ENCODE results near the gene MORC3. TPM values are rescaled to one million over a fixed set of nuclear protein-coding genes. Genes with fewer than 3 reads are reported as not detected.
"Not testable (repeated sequence)": the region's sequence is repeated elsewhere in the genome, so short reads cannot be mapped to it uniquely, and the experiment has no call there.

The MORC3 gene
- total and polyA plus RNA-seq, 2 donors (not counting 1 experiment from before 2014, with no cell fraction given) = 44.9 to 104 TPM

DNA sequence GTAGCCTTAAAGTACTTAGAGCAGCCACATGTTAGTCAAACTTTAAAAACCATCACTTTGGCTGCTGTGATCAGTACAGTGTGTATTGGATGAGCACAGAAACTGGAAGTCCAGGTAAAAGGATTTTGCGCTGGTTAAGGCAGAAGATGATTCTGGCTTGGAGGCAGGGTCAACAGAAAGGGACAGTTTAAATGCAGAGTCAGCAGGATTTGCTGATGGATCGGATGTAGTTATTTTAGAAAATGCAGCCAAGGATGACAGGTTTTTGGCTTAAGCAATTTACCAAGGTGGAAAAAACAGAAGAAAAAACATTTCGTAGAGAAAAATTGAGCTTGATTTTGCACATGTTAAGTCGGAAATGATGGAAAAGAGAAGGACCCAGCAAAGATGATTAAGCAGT lies 45.9 kb upstream of the MORC3 start:
- Mint-ChIP-seq H3K4me3 (no peak overlapping the region), H3K4me1 (peaks cover 3% of the 10 kb centered on the region), H3K27ac (peak overlapping the region; percentile 57), H3K27me3 (no peaks in the 10 kb centered on the region), H3K9me3 (ENCODE audit: insufficient read depth) (no peaks in the 10 kb centered on the region)
- H3K36me3 ChIP-seq (replicated peaks in 1 of 2; ENCODE audit: control extremely low read depth in 1 of 2, control insufficient read depth in 1 of 2, extremely low read depth in 1 of 2, insufficient read depth in 2 of 2, low read length in 1 of 2) = peaks cover 4 to 59% of the 10 kb centered on the region in 2 experiments
- ATAC-seq (ENCODE audit: low read depth) (no peak), DNase-seq (no peak)
- ChIA-PET CTCF (interaction anchor here (1.4 kb wide), 1 partner anchor 13 kb away, joined by 5 read pairs; no protein-coding TSS in a partner anchor), POLR2A (interaction anchor here (0.6 kb wide), 1 partner anchor 49 kb away, joined by 4 read pairs; no protein-coding TSS in a partner anchor)
- H3K4me2 ChIP-seq (replicated peaks; ENCODE audit: low read depth, low read length, poor library complexity, severe bottlenecking) = no peak overlapping the region
- no peak overlapping the region for H3K4me3 ChIP-seq (ENCODE audit: control extremely low read depth in 1 of 5, extremely low read depth in 1 of 5, insufficient read depth in 1 of 5, low read depth in 2 of 5, low read length in 4 of 5)
- no peak overlapping the region for H3K27ac ChIP-seq (ENCODE audit: low read length in 2 of 2)
- no peaks in the 10 kb centered on the region for H3K27me3 ChIP-seq (replicated peaks in 1 of 4; ENCODE audit: control extremely low read depth in 1 of 4, control insufficient read depth in 3 of 4, insufficient read depth in 4 of 4, low read length in 3 of 4)
- TF ChIP-seq EZH2 (IDR thresholded peaks at IDR 0.05; ENCODE audit: borderline replicate concordance, insufficient read depth, low read depth, low read length, poor library complexity, severe bottlenecking) = no peak
- no peak overlapping the region for H2AFZ ChIP-seq (ENCODE audit: insufficient read depth, low read depth, low read length, poor library complexity, severe bottlenecking)
- H3K79me2 ChIP-seq (ENCODE audit: control insufficient read depth, insufficient read depth, low read length) = peaks cover 8% of the 10 kb centered on the region
- H3K4me1 ChIP-seq (ENCODE audit: control insufficient read depth in 2 of 2, insufficient read depth in 2 of 2, low read length in 2 of 2) = no peaks in the 10 kb centered on the region
- WGBS (ENCODE audit: insufficient coverage) = 84% methylated on average over 4 of the region's 4 CpGs
- intact Hi-C loops (cut with micrococcal nuclease) = no loop called here
- H4K20me1 ChIP-seq (ENCODE audit: control insufficient read depth, insufficient read depth, low read length, poor library complexity, severe bottlenecking) = no peaks in the 10 kb centered on the region
- no peaks in the 10 kb centered on the region for H3K9me3 ChIP-seq (ENCODE audit: control extremely low read depth in 1 of 3, control insufficient read depth in 2 of 3, insufficient read depth in 1 of 3, low read length in 2 of 3)
- no peak overlapping the region for H3K9ac ChIP-seq (ENCODE audit: low read length)

GRCh38 chr21:36282568-36283230 lies 37.3 kb upstream of the MORC3 start:
- Mint-ChIP-seq H3K4me3 (no peak overlapping the region), H3K27ac (no peak overlapping the region), H3K9me3 (ENCODE audit: insufficient read depth) (no peaks in the 10 kb centered on the region), H3K4me1 (peaks cover 21% of the 10 kb centered on the region), H3K27me3 (no peaks in the 10 kb centered on the region)
- Histone ChIP-seq H3K4me2 (replicated peaks; ENCODE audit: low read depth, low read length, poor library complexity, severe bottlenecking) (no peak overlapping the region), H2AFZ (ENCODE audit: insufficient read depth, low read depth, low read length, poor library complexity, severe bottlenecking) (no peak overlapping the region), H3K9ac (ENCODE audit: low read length) (no peak overlapping the region), H3K79me2 (ENCODE audit: control insufficient read depth, insufficient read depth, low read length) (no peaks in the 10 kb centered on the region), H3K4me1 (ENCODE audit: control insufficient read depth in 2 of 2, insufficient read depth in 2 of 2, low read length in 2 of 2) (peaks cover 5 to 11% of the 10 kb centered on the region in 2 donors), H3K9me3 (ENCODE audit: control extremely low read depth in 1 of 3, control insufficient read depth in 2 of 3, insufficient read depth in 1 of 3, low read length in 2 of 3) (no peaks in the 10 kb centered on the region), H3K4me3 (ENCODE audit: control extremely low read depth in 1 of 5, extremely low read depth in 1 of 5, insufficient read depth in 1 of 5, low read depth in 2 of 5, low read length in 4 of 5) (no peak overlapping the region), H3K27ac (ENCODE audit: low read length in 2 of 2) (no peak overlapping the region), H3K36me3 (replicated peaks in 1 of 2; ENCODE audit: control extremely low read depth in 1 of 2, control insufficient read depth in 1 of 2, extremely low read depth in 1 of 2, insufficient read depth in 2 of 2, low read length in 1 of 2) (peaks cover 13 to 58% of the 10 kb centered on the region in 2 experiments), H3K27me3 (replicated peaks in 1 of 4; ENCODE audit: control extremely low read depth in 1 of 4, control insufficient read depth in 3 of 4, insufficient read depth in 4 of 4, low read length in 3 of 4) (no peaks in the 10 kb centered on the region), H4K20me1 (ENCODE audit: control insufficient read depth, insufficient read depth, low read length, poor library complexity, severe bottlenecking) (no peaks in the 10 kb centered on the region)
- DNase-seq = no peak
- no peak for ATAC-seq (ENCODE audit: low read depth)
- POLR2A ChIA-PET = interaction anchor here (0.7 kb wide), 1 partner anchor 10 kb away, joined by 6 read pairs; no protein-coding TSS in a partner anchor
- intact Hi-C loops (cut with micrococcal nuclease) = no loop called here
- WGBS (ENCODE audit: insufficient coverage) = 83% methylated on average over 4 of the region's 10 CpGs
- TF ChIP-seq CTCF (IDR thresholded peaks at IDR 0.05) (no peak), EZH2 (IDR thresholded peaks at IDR 0.05; ENCODE audit: borderline replicate concordance, insufficient read depth, low read depth, low read length, poor library complexity, severe bottlenecking) (no peak)
- CTCF ChIA-PET = interaction anchor here (0.9 to 1.3 kb wide), 2 partner anchors 40 to 47 kb away, joined by 4 to 5 read pairs; no protein-coding TSS in a partner anchor

- intact Hi-C loops (cut with micrococcal nuclease); H3K4me3 ChIP-seq (ENCODE audit: control extremely low read depth in 1 of 5, extremely low read depth in 1 of 5, insufficient read depth in 1 of 5, low read depth in 2 of 5, low read length in 4 of 5); H3K9me3 Mint-ChIP-seq (ENCODE audit: insufficient read depth); H4K20me1 ChIP-seq (ENCODE audit: control insufficient read depth, insufficient read depth, low read length, poor library complexity, severe bottlenecking); H3K9ac ChIP-seq (ENCODE audit: low read length); ATAC-seq (ENCODE audit: low read depth); H3K27me3 Mint-ChIP-seq; H3K9me3 ChIP-seq (ENCODE audit: control extremely low read depth in 1 of 3, control insufficient read depth in 2 of 3, insufficient read depth in 1 of 3, low read length in 2 of 3); H3K4me3 Mint-ChIP-seq; H3K27me3 ChIP-seq (replicated peaks in 1 of 4; ENCODE audit: control extremely low read depth in 1 of 4, control insufficient read depth in 3 of 4, insufficient read depth in 4 of 4, low read length in 3 of 4); DNase-seq; H2AFZ ChIP-seq (ENCODE audit: insufficient read depth, low read depth, low read length, poor library complexity, severe bottlenecking); H3K27ac ChIP-seq (ENCODE audit: low read length in 2 of 2); H3K4me2 ChIP-seq (replicated peaks; ENCODE audit: low read depth, low read length, poor library complexity, severe bottlenecking); H3K79me2 ChIP-seq (ENCODE audit: control insufficient read depth, insufficient read depth, low read length): not testable (repeated sequence)
- ChIA-PET POLR2A (interaction anchor here (0.7 to 0.9 kb wide), 2 partner anchors 10 to 37 kb away, joined by 6 to 8 read pairs; partner anchors contain the start of gene MORC3), CTCF (interaction anchor here (0.7 to 1.3 kb wide), 3 partner anchors 27 to 46 kb away, joined by 4 to 5 read pairs (median 4); no protein-coding TSS in a partner anchor)
- Mint-ChIP-seq H3K27ac (peak overlapping the region; percentile 46), H3K4me1 (peaks cover 24% of the 10 kb centered on the region)
- H3K36me3 ChIP-seq (replicated peaks in 1 of 2; ENCODE audit: control extremely low read depth in 1 of 2, control insufficient read depth in 1 of 2, extremely low read depth in 1 of 2, insufficient read depth in 2 of 2, low read length in 1 of 2) = peaks cover 15 to 57% of the 10 kb centered on the region in 2 experiments
- 97% methylated on average over 4 of the region's 9 CpGs for WGBS (ENCODE audit: insufficient coverage)
- H3K4me1 ChIP-seq (ENCODE audit: control insufficient read depth in 2 of 2, insufficient read depth in 2 of 2, low read length in 2 of 2) = peaks cover 5 to 11% of the 10 kb centered on the region in 2 donors
Measured at GRCh38 chr21:36283231-36283622, 36.8 kb upstream of the MORC3 start.

All from B cell (primary cell).